ENCODE results near the gene C1QTNF2. TPM values are rescaled to one million over a fixed set of nuclear protein-coding genes. Genes with fewer than 3 reads are reported as not detected.

Gene C1QTNF2
- total and polyA plus RNA-seq, 2 donors (not counting 1 experiment from before 2014, with no cell fraction given): 2.3 TPM

DNA sequence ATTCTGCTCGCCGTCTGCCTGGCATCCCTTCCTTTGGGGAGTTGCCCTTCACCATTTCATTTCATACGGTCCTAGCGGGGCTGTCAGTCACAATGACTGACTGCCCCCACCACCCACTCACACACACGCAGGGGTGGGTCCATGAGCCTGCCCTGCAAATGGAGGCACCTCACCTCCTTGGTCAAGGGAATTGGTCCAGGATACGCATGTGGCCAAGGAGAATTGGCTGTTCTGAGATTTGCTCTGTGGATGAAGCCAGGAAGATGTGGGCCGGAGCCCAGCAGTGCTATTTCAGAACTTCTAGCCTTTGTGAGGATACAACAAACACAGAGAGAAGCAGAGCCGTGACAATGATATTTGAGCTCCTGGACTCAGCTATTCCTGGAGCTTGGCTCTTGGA lies 17.0 kb downstream of the C1QTNF2 start:
- TF ChIP-seq EZH2 (IDR thresholded peaks at IDR 0.05; ENCODE audit: low read length, missing control alignments): no peak
- TF ChIP-seq, protein P1, sequence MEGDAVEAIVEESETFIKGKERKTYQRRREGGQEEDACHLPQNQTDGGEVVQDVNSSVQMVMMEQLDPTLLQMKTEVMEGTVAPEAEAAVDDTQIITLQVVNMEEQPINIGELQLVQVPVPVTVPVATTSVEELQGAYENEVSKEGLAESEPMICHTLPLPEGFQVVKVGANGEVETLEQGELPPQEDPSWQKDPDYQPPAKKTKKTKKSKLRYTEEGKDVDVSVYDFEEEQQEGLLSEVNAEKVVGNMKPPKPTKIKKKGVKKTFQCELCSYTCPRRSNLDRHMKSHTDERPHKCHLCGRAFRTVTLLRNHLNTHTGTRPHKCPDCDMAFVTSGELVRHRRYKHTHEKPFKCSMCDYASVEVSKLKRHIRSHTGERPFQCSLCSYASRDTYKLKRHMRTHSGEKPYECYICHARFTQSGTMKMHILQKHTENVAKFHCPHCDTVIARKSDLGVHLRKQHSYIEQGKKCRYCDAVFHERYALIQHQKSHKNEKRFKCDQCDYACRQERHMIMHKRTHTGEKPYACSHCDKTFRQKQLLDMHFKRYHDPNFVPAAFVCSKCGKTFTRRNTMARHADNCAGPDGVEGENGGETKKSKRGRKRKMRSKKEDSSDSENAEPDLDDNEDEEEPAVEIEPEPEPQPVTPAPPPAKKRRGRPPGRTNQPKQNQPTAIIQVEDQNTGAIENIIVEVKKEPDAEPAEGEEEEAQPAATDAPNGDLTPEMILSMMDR (conservative IDR thresholded peaks at IDR 0.05 in 1 of 2, IDR thresholded peaks at IDR 0.05 in 1 of 2; ENCODE audit: low read depth in 1 of 2, low read length in 2 of 2): no peak
- no peak overlapping the region for H3K9ac ChIP-seq (ENCODE audit: insufficient read depth, low read length)
- no peak overlapping the region for H2AFZ ChIP-seq (ENCODE audit: low read length)
- H3K27ac ChIP-seq (ENCODE audit: insufficient read depth, low read length): no peak overlapping the region
- H3K79me2 ChIP-seq (ENCODE audit: control insufficient read depth, insufficient read depth, low read length): no peaks in the 10 kb centered on the region
- peaks cover 5% of the 10 kb centered on the region for H3K4me1 ChIP-seq (ENCODE audit: control insufficient read depth, extremely low read depth, insufficient read depth, low read length)
- no peak overlapping the region for H3K4me2 ChIP-seq (ENCODE audit: extremely low read depth, insufficient read depth, low read length)
- DNase-seq (ENCODE audit: low read depth in 2 of 2): no peak
- H3K27me3 ChIP-seq (ENCODE audit: control insufficient read depth, insufficient read depth, low read length): no peaks in the 10 kb centered on the region
- no peaks in the 10 kb centered on the region for H3K9me3 ChIP-seq (ENCODE audit: control insufficient read depth, insufficient read depth, low read depth, low read length)
- no peaks in the 10 kb centered on the region for H4K20me1 ChIP-seq (ENCODE audit: control insufficient read depth, extremely low read depth, insufficient read depth, low read length)
- H3K4me3 ChIP-seq (replicated peaks in 1 of 4; ENCODE audit: control extremely low read depth in 1 of 4, insufficient read depth in 1 of 4, low read depth in 3 of 4, low read length in 4 of 4): no peak overlapping the region
- H3K36me3 ChIP-seq (ENCODE audit: control insufficient read depth, insufficient read depth, low read length): no peaks in the 10 kb centered on the region

DNA sequence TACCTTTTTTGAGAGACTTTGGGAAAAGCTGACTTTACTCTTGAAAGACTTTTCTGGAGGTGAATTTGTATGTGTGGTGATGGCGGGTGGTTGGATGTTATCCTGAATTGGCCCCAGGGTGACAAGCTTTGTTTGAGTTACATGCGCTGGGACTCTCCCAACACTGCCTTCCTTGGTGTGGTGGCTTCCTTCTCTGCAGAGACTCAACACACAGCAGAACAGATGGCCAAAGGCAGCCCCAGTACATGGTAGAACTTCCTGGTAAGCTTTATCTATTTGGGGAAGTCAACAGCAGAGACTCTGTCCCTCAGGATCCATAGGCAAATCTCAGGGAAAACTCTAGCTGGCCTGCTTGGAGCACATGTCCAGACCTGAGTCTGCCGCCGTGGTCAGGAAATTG lies 18.1 kb downstream of the C1QTNF2 start:
- TF ChIP-seq, protein P1 (conservative IDR thresholded peaks at IDR 0.05 in 1 of 2, IDR thresholded peaks at IDR 0.05 in 1 of 2; ENCODE audit: low read depth in 1 of 2, low read length in 2 of 2): no peak
- no peak for TF ChIP-seq EZH2 (IDR thresholded peaks at IDR 0.05; ENCODE audit: low read length, missing control alignments)
- no peak overlapping the region for H3K4me3 ChIP-seq (replicated peaks in 1 of 4; ENCODE audit: control extremely low read depth in 1 of 4, insufficient read depth in 1 of 4, low read depth in 3 of 4, low read length in 4 of 4)

DNA sequence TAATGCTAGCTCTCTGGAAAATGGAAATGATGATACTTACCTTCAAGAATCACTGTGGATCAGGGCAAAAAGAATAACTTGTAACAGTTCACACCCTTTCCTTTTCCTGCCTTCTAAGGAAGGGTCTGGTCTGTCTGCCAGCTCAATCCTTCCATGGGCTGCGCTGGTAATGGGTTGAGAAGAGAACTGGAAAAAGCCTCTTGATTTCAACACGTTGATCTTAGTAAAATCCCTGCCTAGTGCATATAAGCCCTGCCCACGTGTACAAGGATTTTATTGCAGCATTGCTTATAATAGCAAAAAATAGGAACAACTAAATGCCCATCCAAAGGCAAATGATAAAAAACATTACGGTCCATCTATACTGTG lies 20.5 kb downstream of the C1QTNF2 start:
- Histone ChIP-seq H3K36me3 (ENCODE audit: control insufficient read depth, insufficient read depth, low read length) (no peaks in the 10 kb centered on the region), H3K27ac (ENCODE audit: insufficient read depth, low read length) (no peak overlapping the region), H3K9ac (ENCODE audit: insufficient read depth, low read length) (no peak overlapping the region), H3K79me2 (ENCODE audit: control insufficient read depth, insufficient read depth, low read length) (no peaks in the 10 kb centered on the region), H3K4me3 (replicated peaks in 1 of 4; ENCODE audit: control extremely low read depth in 1 of 4, insufficient read depth in 1 of 4, low read depth in 3 of 4, low read length in 4 of 4) (no peak overlapping the region), H3K27me3 (ENCODE audit: control insufficient read depth, insufficient read depth, low read length) (no peaks in the 10 kb centered on the region), H4K20me1 (ENCODE audit: control insufficient read depth, extremely low read depth, insufficient read depth, low read length) (no peaks in the 10 kb centered on the region), H3K4me2 (ENCODE audit: extremely low read depth, insufficient read depth, low read length) (no peak overlapping the region), H3K9me3 (ENCODE audit: control insufficient read depth, insufficient read depth, low read depth, low read length) (no peaks in the 10 kb centered on the region), H2AFZ (ENCODE audit: low read length) (no peak overlapping the region), H3K4me1 (ENCODE audit: control insufficient read depth, extremely low read depth, insufficient read depth, low read length) (no peaks in the 10 kb centered on the region)
- DNase-seq (ENCODE audit: low read depth in 2 of 2): no peak
- no peak for TF ChIP-seq EZH2 (IDR thresholded peaks at IDR 0.05; ENCODE audit: low read length, missing control alignments)
- TF ChIP-seq, protein P1 (conservative IDR thresholded peaks at IDR 0.05 in 1 of 2, IDR thresholded peaks at IDR 0.05 in 1 of 2; ENCODE audit: low read depth in 1 of 2, low read length in 2 of 2): no peak

More for the DNA sequence above, 18.1 kb downstream of the C1QTNF2 start:
- Histone ChIP-seq H3K4me2 (ENCODE audit: extremely low read depth, insufficient read depth, low read length) (no peak overlapping the region), H3K4me1 (ENCODE audit: control insufficient read depth, extremely low read depth, insufficient read depth, low read length) (no peaks in the 10 kb centered on the region), H3K9ac (ENCODE audit: insufficient read depth, low read length) (no peak overlapping the region), H3K36me3 (ENCODE audit: control insufficient read depth, insufficient read depth, low read length) (no peaks in the 10 kb centered on the region), H3K27ac (ENCODE audit: insufficient read depth, low read length) (no peak overlapping the region), H3K9me3 (ENCODE audit: control insufficient read depth, insufficient read depth, low read depth, low read length) (no peaks in the 10 kb centered on the region), H3K79me2 (ENCODE audit: control insufficient read depth, insufficient read depth, low read length) (no peaks in the 10 kb centered on the region), H4K20me1 (ENCODE audit: control insufficient read depth, extremely low read depth, insufficient read depth, low read length) (no peaks in the 10 kb centered on the region), H2AFZ (ENCODE audit: low read length) (no peak overlapping the region), H3K27me3 (ENCODE audit: control insufficient read depth, insufficient read depth, low read length) (no peaks in the 10 kb centered on the region)
- DNase-seq (ENCODE audit: low read depth in 2 of 2): no peak
